ENCODE data around the gene LYSMD1.

Gene LYSMD1

GRCh38 chr1:151175041-151175741 is 9.5 kb upstream of the LYSMD1 start:
- no peak for DNase-seq

GRCh38 chr1:151171190-151171589 is 5.5 kb upstream of the LYSMD1 start:
- no peak for DNase-seq

GRCh38 chr1:151167116-151167515 is 1.4 kb upstream of the LYSMD1 start:
- DNase-seq, result no peak

GRCh38 chr1:151166505-151166956 is 829 bp upstream of the LYSMD1 start:
- DNase-seq, result no peak

GRCh38 chr1:151165281-151165737 is 393 bp downstream of the LYSMD1 start:
- no peak for DNase-seq

GRCh38 chr1:151164732-151165280 is 896 bp downstream of the LYSMD1 start:
- no peak for DNase-seq

- DNase-seq, result no peak
Measured at GRCh38 chr1:151159373-151159772, 6.3 kb downstream of the LYSMD1 start.

- no peak for DNase-seq
Measured at GRCh38 chr1:151158751-151159251, 6.9 kb downstream of the LYSMD1 start.

- no peak for DNase-seq
Measured at GRCh38 chr1:151158326-151158725, 7.4 kb downstream of the LYSMD1 start.

- DNase-seq, result no peak
Measured at GRCh38 chr1:151157067-151157531, 8.6 kb downstream of the LYSMD1 start.

- no peak for DNase-seq
Measured at GRCh38 chr1:151156515-151156819, 9.2 kb downstream of the LYSMD1 start, which contains the start of gene TNFAIP8L2. TNFAIP8L2 (plus strand) TSS chr1:151156649; CDS start chr1:151158698, 2,049 bp downstream.

- DNase-seq, result no peak
Measured at GRCh38 chr1:151147665-151148064, 18.0 kb downstream of the LYSMD1 start.

GRCh38 chr1:151147132-151147503 is 18.6 kb downstream of the LYSMD1 start:
- DNase-seq, result no peak

- peak; percentile 94 for DNase-seq
Measured at GRCh38 chr1:151146412-151147131, 19.1 kb downstream of the LYSMD1 start, which contains the start of gene SEMA6C. SEMA6C (minus strand) TSS chr1:151146631; CDS start chr1:151142621, 4,010 bp downstream.

GRCh38 chr1:151146072-151146411 is 19.7 kb downstream of the LYSMD1 start:
- no peak for DNase-seq

GRCh38 chr1:151145304-151146071 is 20.2 kb downstream of the LYSMD1 start:
- no peak for DNase-seq

GRCh38 chr1:151144474-151145303 is 21.0 kb downstream of the LYSMD1 start:
- DNase-seq, result no peak

- no peak for DNase-seq
Measured at GRCh38 chr1:151143986-151144385, 21.7 kb downstream of the LYSMD1 start.

GRCh38 chr1:151143057-151143435 is 22.7 kb downstream of the LYSMD1 start:
- no peak for DNase-seq

- no peak for DNase-seq
Measured at GRCh38 chr1:151142411-151143056, 23.2 kb downstream of the LYSMD1 start.

- no peak for DNase-seq
Measured at GRCh38 chr1:151137789-151138188, 27.9 kb downstream of the LYSMD1 start.

Data from NCI-H187 treated with DMSO at 0.1 percent for 48 hours (cell line).